Fibroblast of lung (primary cell): Measurements from ENCODE around the gene BIRC5. TPM values are rescaled to one million over a fixed set of nuclear protein-coding genes. Genes with fewer than 3 reads are reported as not detected.
"Not testable (repeated sequence)": the region's sequence is repeated elsewhere in the genome, so short reads cannot be mapped to it uniquely, and the experiment has no call there.

Source experiments
- DNase-seq, 2 donors: peaks; one replicate each; pipeline versions ENCODE4 v3.0.0 to v3.0.0-alpha.2; 2010; ENCODE audit warnings: low read depth in 2 of 2
- H2AFZ ChIP-seq: 2 replicates; pipeline ENCODE4 v1.5.1; 2012; ENCODE audit warnings: low read length, control low read depth, inconsistent platforms
- H3K27ac ChIP-seq: 2 replicates; pipeline ENCODE4 v1.5.1; 2011; ENCODE audit warnings: low read length, control low read depth; ENCODE audit not compliant: insufficient read depth
- H3K27me3 ChIP-seq: 2 replicates; pipeline ENCODE4 v1.5.1; 2011; ENCODE audit warnings: mild to moderate bottlenecking, low read length; ENCODE audit not compliant: control insufficient read depth, insufficient read depth
- H3K36me3 ChIP-seq: 2 replicates; pipeline ENCODE4 v1.5.1; 2011; ENCODE audit warnings: low read length; ENCODE audit not compliant: control insufficient read depth, insufficient read depth
- H3K4me1 ChIP-seq: 2 replicates; pipeline ENCODE4 v1.5.1; 2011; ENCODE audit warnings: low read length; ENCODE audit not compliant: control insufficient read depth, insufficient read depth; ENCODE audit errors: extremely low read depth
- H3K4me2 ChIP-seq: 2 replicates; pipeline ENCODE4 v1.5.1; 2011; ENCODE audit warnings: low read length, control low read depth; ENCODE audit not compliant: insufficient read depth; ENCODE audit errors: extremely low read depth
- H3K4me3 ChIP-seq, 4 experiments: fragments of 200-600 bp in 1 of 4; sonication (generic) in 1 of 4; replicated peaks in 1 of 4; 2 replicates each; pipeline ENCODE4 v1.5.1; 2011 to 2016; ENCODE audit warnings: low read length in 4 of 4, low read depth in 3 of 4, mild to moderate bottlenecking in 3 of 4, control low read depth in 2 of 4, inconsistent platforms in 1 of 4, mixed read lengths in 1 of 4; ENCODE audit not compliant: insufficient read depth in 1 of 4; ENCODE audit errors: control extremely low read depth in 1 of 4
- H3K79me2 ChIP-seq: 2 replicates; pipeline ENCODE4 v1.5.1; 2012; ENCODE audit warnings: mild to moderate bottlenecking, low read length, inconsistent platforms; ENCODE audit not compliant: control insufficient read depth, insufficient read depth
- H3K9ac ChIP-seq: 2 replicates; pipeline ENCODE4 v1.5.1; 2011; ENCODE audit warnings: mild to moderate bottlenecking, low read length, control low read depth; ENCODE audit not compliant: insufficient read depth
- H3K9me3 ChIP-seq: 2 replicates; pipeline ENCODE4 v1.5.1; 2012; ENCODE audit warnings: low read depth, low read length; ENCODE audit not compliant: control insufficient read depth, insufficient read depth
- H4K20me1 ChIP-seq: 2 replicates; pipeline ENCODE4 v1.5.1; 2011; ENCODE audit warnings: low read length; ENCODE audit not compliant: control insufficient read depth, insufficient read depth; ENCODE audit errors: extremely low read depth
- CTCF ChIP-seq, 2 donors: IDR thresholded peaks in 1 of 2; conservative IDR thresholded peaks in 1 of 2; 1 replicate in 1 of 2; 2 replicates in 1 of 2; pipeline ENCODE4 v1.5.1; 2011 to 2012; ENCODE audit warnings: low read length in 2 of 2, control low read depth in 1 of 2, inconsistent platforms in 1 of 2, low read depth in 1 of 2, mild to moderate bottlenecking in 1 of 2
- EZH2 ChIP-seq: IDR thresholded peaks from 2 replicates; pipeline ENCODE4 v1.5.1; 2012; ENCODE audit warnings: low read length, control low read depth, mild to moderate bottlenecking; ENCODE audit errors: missing control alignments
- polyA plus RNA-seq, 2 donors: library from polyadenylated mRNA; depleted of rRNA in 1 of 2; stranded (reverse) in 1 of 2; unstranded in 1 of 2; fragments of >200 nt; gene quantifications; 2 replicates each; pipeline ENCODE4 v1.2.1, GENCODE V29; 2011 to 2012; ENCODE audit warnings: missing spikeins in 1 of 2
- total RNA-seq: library from RNA; depleted of rRNA; stranded (reverse); fragments of >200 nt; gene quantifications from 2 replicates; pipeline ENCODE4 v1.2.1, GENCODE V29; 2014

BIRC5 gene
- total and polyA plus RNA-seq, 2 donors (not counting 1 experiment from before 2014, with no cell fraction given), result 11.1 to 28.6 TPM

GRCh38 chr17:78234261-78234865 is 20.3 kb downstream of the BIRC5 start:
- DNase-seq, result no peak
- TF ChIP-seq EZH2, result no peak
- no peak for TF ChIP-seq CTCF (conservative IDR thresholded peaks at IDR 0.05 in 1 of 2, IDR thresholded peaks at IDR 0.05 in 1 of 2; ENCODE audit: low read depth in 1 of 2, low read length in 2 of 2)
- peaks cover 31% of the 10 kb centered on the region for H3K27me3 ChIP-seq
- no peaks in the 10 kb centered on the region for H4K20me1 ChIP-seq
- H3K4me1 ChIP-seq, result no peaks in the 10 kb centered on the region
- H2AFZ ChIP-seq, result no peak overlapping the region
- no peak overlapping the region for H3K9ac ChIP-seq
- H3K27ac ChIP-seq, result no peak overlapping the region
- no peaks in the 10 kb centered on the region for H3K36me3 ChIP-seq
- no peak overlapping the region for H3K4me2 ChIP-seq
- H3K4me3 ChIP-seq, result no peak overlapping the region
- H3K79me2 ChIP-seq, result no peaks in the 10 kb centered on the region
- H3K9me3 ChIP-seq, result no peaks in the 10 kb centered on the region

- H3K79me2 ChIP-seq, H3K4me1 ChIP-seq, H4K20me1 ChIP-seq, H3K27ac ChIP-seq, H3K4me3 ChIP-seq, H3K36me3 ChIP-seq, DNase-seq, H3K4me2 ChIP-seq, H2AFZ ChIP-seq, H3K9me3 ChIP-seq, H3K9ac ChIP-seq: not testable (repeated sequence)
- H3K27me3 ChIP-seq, result peaks cover 31% of the 10 kb centered on the region
Measured at GRCh38 chr17:78235022-78235421, 21.0 kb downstream of the BIRC5 start.

- Histone ChIP-seq H3K36me3 (no peaks in the 10 kb centered on the region), H3K4me3 (no peak overlapping the region), H3K4me2 (no peak overlapping the region), H4K20me1 (no peaks in the 10 kb centered on the region), H3K79me2 (no peaks in the 10 kb centered on the region), H3K9ac (no peak overlapping the region), H3K4me1 (no peaks in the 10 kb centered on the region), H3K9me3 (no peaks in the 10 kb centered on the region), H2AFZ (no peak overlapping the region), H3K27me3 (peaks cover 22% of the 10 kb centered on the region), H3K27ac (no peak overlapping the region)
- no peak for DNase-seq
- TF ChIP-seq CTCF (conservative IDR thresholded peaks at IDR 0.05 in 1 of 2, IDR thresholded peaks at IDR 0.05 in 1 of 2; ENCODE audit: low read depth in 1 of 2, low read length in 2 of 2), result no peak
- no peak for TF ChIP-seq EZH2
Measured at GRCh38 chr17:78235885-78236284, 21.8 kb downstream of the BIRC5 start.
